ENCODE results near the gene PCGF6.

PCGF6 gene

DNA sequence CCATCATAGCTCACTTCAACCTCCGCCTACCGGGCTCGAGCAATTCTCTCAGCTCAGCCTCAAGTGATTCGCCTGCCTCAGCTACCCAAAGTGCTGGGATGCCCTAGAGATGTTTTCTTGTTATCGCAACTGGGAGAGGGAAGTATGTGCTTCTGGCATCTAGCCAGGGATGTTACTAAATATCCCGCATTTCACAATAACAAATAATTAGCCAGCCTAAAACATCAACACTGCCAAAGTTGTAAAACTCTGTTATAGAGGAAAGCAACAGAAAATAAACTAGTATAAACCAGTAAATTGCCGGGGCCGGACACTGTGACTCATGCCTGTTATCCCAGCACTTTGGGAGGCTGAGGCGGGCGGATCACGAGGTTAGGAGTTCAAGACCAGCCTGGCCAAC, 66.8 kb downstream of the PCGF6 start:
- no peaks in the 10 kb centered on the region for H3K36me3 ChIP-seq (ENCODE audit: insufficient read depth, low read length)

GRCh38 chr10:103282961-103283360, 68.0 kb downstream of the PCGF6 start:
- H3K4me1 ChIP-seq (ENCODE audit: insufficient read depth, low read length), result peaks cover 4% of the 10 kb centered on the region; the same call in 1 of the 2 replicates
- H3K79me2 ChIP-seq (ENCODE audit: insufficient read depth, low read length), result no peaks in the 10 kb centered on the region
- no peak for ATAC-seq (ENCODE audit: insufficient read depth, low read depth)
- H3K4me2 ChIP-seq (ENCODE audit: insufficient read depth, low read length), result no peak overlapping the region
- TF ChIP-seq EZH2 (IDR thresholded peaks at IDR 0.05; ENCODE audit: borderline replicate concordance, low read depth, low read length, severe bottlenecking), result no peak
- TF ChIP-seq CTCF (IDR thresholded peaks at IDR 0.05; ENCODE audit: borderline replicate concordance, extremely low read depth, low read length, poor library complexity, severe bottlenecking), result no peak
- H2AFZ ChIP-seq (ENCODE audit: low read depth, low read length), result no peak overlapping the region
- DNase-seq, result no peak
- no peak overlapping the region for H3K9ac ChIP-seq (ENCODE audit: low read depth, low read length)
- peaks cover 13% of the 10 kb centered on the region for H3K27me3 ChIP-seq (ENCODE audit: insufficient read depth, low read length, poor library complexity)
- no peaks in the 10 kb centered on the region for H3K9me3 ChIP-seq (ENCODE audit: insufficient read depth, low read length, severe bottlenecking)
- H3K4me3 ChIP-seq (ENCODE audit: low read depth in 1 of 2, low read length in 2 of 2), result no peak overlapping the region
- H4K20me1 ChIP-seq (ENCODE audit: insufficient read depth, low read length), result no peaks in the 10 kb centered on the region; the same call in 1 of the 2 replicates
- H3K27ac ChIP-seq (ENCODE audit: low read length), result no peak overlapping the region
- no peaks in the 10 kb centered on the region for H3K36me3 ChIP-seq (ENCODE audit: insufficient read depth, low read length)

More for the DNA sequence above, 66.8 kb downstream of the PCGF6 start:
- DNase-seq (no peak), ATAC-seq (ENCODE audit: insufficient read depth, low read depth) (no peak)
- Histone ChIP-seq H2AFZ (ENCODE audit: low read depth, low read length) (no peak overlapping the region), H3K9me3 (ENCODE audit: insufficient read depth, low read length, severe bottlenecking) (no peaks in the 10 kb centered on the region), H3K27ac (ENCODE audit: low read length) (no peak overlapping the region), H3K4me3 (ENCODE audit: low read depth in 1 of 2, low read length in 2 of 2) (no peak overlapping the region), H3K9ac (ENCODE audit: low read depth, low read length) (no peak overlapping the region), H3K4me2 (ENCODE audit: insufficient read depth, low read length) (no peak overlapping the region), H3K79me2 (ENCODE audit: insufficient read depth, low read length) (no peaks in the 10 kb centered on the region), H4K20me1 (ENCODE audit: insufficient read depth, low read length) (no peaks in the 10 kb centered on the region), H3K4me1 (ENCODE audit: insufficient read depth, low read length) (peaks cover 4% of the 10 kb centered on the region; the same call in 1 of the 2 replicates), H3K27me3 (ENCODE audit: insufficient read depth, low read length, poor library complexity) (peaks cover 18% of the 10 kb centered on the region)
- no peak for TF ChIP-seq EZH2 (IDR thresholded peaks at IDR 0.05; ENCODE audit: borderline replicate concordance, low read depth, low read length, severe bottlenecking)
- no peak for TF ChIP-seq CTCF (IDR thresholded peaks at IDR 0.05; ENCODE audit: borderline replicate concordance, extremely low read depth, low read length, poor library complexity, severe bottlenecking)

DNA sequence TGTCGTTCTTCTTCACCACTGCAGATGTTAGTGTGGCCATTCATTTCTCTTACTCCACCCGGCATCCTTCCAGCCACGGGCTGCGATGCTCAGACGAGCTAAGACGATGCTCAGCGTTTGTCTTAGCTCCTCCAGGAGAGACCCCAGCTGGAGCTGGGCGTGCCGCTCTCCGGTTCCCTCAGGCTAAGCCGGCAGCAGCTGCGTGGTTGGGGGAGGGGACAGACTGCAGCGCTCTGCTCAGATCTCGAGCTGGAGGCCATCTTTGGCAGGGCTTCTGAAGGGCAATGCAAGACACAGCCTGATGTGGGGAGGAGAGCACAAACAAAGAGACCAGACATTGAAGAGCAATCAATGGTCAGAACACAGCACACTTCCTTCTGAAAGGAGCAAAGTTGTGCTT, 69.2 kb downstream of the PCGF6 start:
- Histone ChIP-seq H3K79me2 (ENCODE audit: insufficient read depth, low read length) (no peaks in the 10 kb centered on the region), H3K4me3 (ENCODE audit: low read depth in 1 of 2, low read length in 2 of 2) (no peak overlapping the region), H3K4me1 (ENCODE audit: insufficient read depth, low read length) (peaks cover 9% of the 10 kb centered on the region), H3K27ac (ENCODE audit: low read length) (no peak overlapping the region), H3K27me3 (ENCODE audit: insufficient read depth, low read length, poor library complexity) (peaks cover 11% of the 10 kb centered on the region), H3K9me3 (ENCODE audit: insufficient read depth, low read length, severe bottlenecking) (no peaks in the 10 kb centered on the region), H3K4me2 (ENCODE audit: insufficient read depth, low read length) (peak overlapping the region; percentile 25; the same call in 1 of the 2 replicates), H2AFZ (ENCODE audit: low read depth, low read length) (no peak overlapping the region), H3K9ac (ENCODE audit: low read depth, low read length) (no peak overlapping the region), H3K36me3 (ENCODE audit: insufficient read depth, low read length) (no peaks in the 10 kb centered on the region), H4K20me1 (ENCODE audit: insufficient read depth, low read length) (no peaks in the 10 kb centered on the region; the same call in 1 of the 2 replicates)
- TF ChIP-seq EZH2 (IDR thresholded peaks at IDR 0.05; ENCODE audit: borderline replicate concordance, low read depth, low read length, severe bottlenecking), result no peak
- no peak for TF ChIP-seq CTCF (IDR thresholded peaks at IDR 0.05; ENCODE audit: borderline replicate concordance, extremely low read depth, low read length, poor library complexity, severe bottlenecking)
- ATAC-seq (ENCODE audit: insufficient read depth, low read depth) (peak; percentile 94), DNase-seq (peak; percentile 67)

DNA sequence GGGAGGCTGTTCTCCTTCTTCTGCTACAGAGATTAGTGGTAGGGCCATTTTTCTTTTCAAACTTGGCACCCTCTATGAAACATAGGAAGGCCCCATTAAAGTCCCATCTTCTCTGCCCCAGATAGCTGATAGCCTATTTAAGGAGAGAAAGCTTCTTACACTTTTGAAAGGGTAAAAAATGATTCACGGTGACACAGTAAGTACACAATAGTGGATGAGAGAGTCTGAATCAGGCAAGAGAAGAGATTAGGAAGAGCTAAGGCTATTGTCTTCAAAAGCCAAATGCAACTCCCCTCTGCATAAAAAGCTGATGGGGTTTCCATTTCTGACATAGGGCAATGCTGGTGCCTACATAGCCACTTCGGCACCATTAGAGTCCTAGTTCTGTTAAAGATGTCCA, 70.4 kb downstream of the PCGF6 start:
- TF ChIP-seq CTCF (IDR thresholded peaks at IDR 0.05; ENCODE audit: borderline replicate concordance, extremely low read depth, low read length, poor library complexity, severe bottlenecking) (no peak), EZH2 (IDR thresholded peaks at IDR 0.05; ENCODE audit: borderline replicate concordance, low read depth, low read length, severe bottlenecking) (no peak)
- ATAC-seq (ENCODE audit: insufficient read depth, low read depth), result no peak
- peaks cover 8% of the 10 kb centered on the region for H3K27me3 ChIP-seq (ENCODE audit: insufficient read depth, low read length, poor library complexity)

More for the DNA sequence above, 70.4 kb downstream of the PCGF6 start:
- H3K4me2 ChIP-seq (ENCODE audit: insufficient read depth, low read length), result no peak overlapping the region
- DNase-seq, result no peak
- H2AFZ ChIP-seq (ENCODE audit: low read depth, low read length), result no peak overlapping the region
- no peaks in the 10 kb centered on the region; the same call in 1 of the 2 replicates for H4K20me1 ChIP-seq (ENCODE audit: insufficient read depth, low read length)
- H3K9me3 ChIP-seq (ENCODE audit: insufficient read depth, low read length, severe bottlenecking), result no peaks in the 10 kb centered on the region
- H3K36me3 ChIP-seq (ENCODE audit: insufficient read depth, low read length), result no peaks in the 10 kb centered on the region
- H3K79me2 ChIP-seq (ENCODE audit: insufficient read depth, low read length), result no peaks in the 10 kb centered on the region
- H3K27ac ChIP-seq (ENCODE audit: low read length), result no peak overlapping the region
- H3K4me3 ChIP-seq (ENCODE audit: low read depth in 1 of 2, low read length in 2 of 2), result no peak overlapping the region
- peaks cover 9% of the 10 kb centered on the region for H3K4me1 ChIP-seq (ENCODE audit: insufficient read depth, low read length)
- H3K9ac ChIP-seq (ENCODE audit: low read depth, low read length), result no peak overlapping the region
